Peyer's patch (tissue), 4 donors: ENCODE data around the gene FOXK1.

Experiments used
- CTCF ChIP-seq, 6 experiments: fragments of 450-650 bp in 4 of 6; fragments of 200-600 bp in 2 of 6; sonication (generic) in 1 of 6; IDR thresholded peaks; one replicate each; pipeline ENCODE4 v1.5.1; 2017 to 2019; ENCODE audit warnings: antibody characterized with exemption in 6 of 6, mild to moderate bottlenecking in 3 of 6, moderate library complexity in 1 of 6
- POLR2A ChIP-seq, 2 donors: fragments of 450-650 bp; IDR thresholded peaks; one replicate each; pipeline ENCODE4 v1.5.1; 2017; ENCODE audit warnings: antibody characterized with exemption in 2 of 2, mild to moderate bottlenecking in 2 of 2, moderate library complexity in 2 of 2

DNA sequence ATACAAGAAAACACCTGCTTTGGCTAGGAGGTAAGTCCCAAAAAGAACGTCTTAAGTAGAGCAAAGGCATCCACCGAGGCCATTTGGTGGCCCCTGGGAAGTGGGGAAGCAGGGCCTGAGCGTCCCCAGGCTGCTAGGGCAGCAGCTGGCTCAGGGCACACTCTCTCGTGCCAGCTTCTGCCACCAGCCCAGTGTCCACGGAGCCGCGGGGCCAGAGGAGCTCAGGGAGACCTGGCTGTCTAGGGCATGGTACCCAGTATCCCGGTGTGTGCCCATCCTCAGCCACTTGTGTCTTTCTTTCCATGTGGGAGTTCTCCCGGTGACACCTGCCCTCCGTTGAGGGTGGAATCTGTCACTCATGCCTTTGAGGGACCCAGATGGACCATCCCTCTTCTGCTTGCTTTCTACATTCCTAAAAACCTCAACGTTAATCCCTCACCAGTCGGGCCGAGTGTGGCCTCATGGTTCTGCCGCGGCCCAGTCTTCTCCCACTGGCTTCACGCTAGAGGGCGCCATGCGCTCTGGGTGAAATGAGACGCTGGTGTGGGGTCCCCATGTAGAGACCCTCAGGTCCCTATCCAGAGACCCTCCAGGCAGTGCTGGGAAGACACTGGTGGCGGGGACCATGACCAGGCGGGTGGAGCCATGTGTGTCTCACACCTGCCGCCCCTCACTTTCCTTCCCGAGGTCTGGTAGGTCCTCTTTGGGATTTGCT, 83.8 kb downstream of the FOXK1 start:
- no peak for TF ChIP-seq POLR2A (IDR thresholded peaks at IDR 0.05)
- no peak for TF ChIP-seq CTCF (IDR thresholded peaks at IDR 0.05)
